ENCODE measurements around the gene DDX51.
"Not testable (repeated sequence)": the region's sequence is repeated elsewhere in the genome, so short reads cannot be mapped to it uniquely, and the experiment has no call there.

DDX51 gene

GRCh38 chr12:132140918-132141841 is 2.9 kb downstream of the DDX51 start:
- H3K4me1 ChIP-seq (ENCODE audit: control insufficient read depth, insufficient read depth, low read length), result peaks cover 20% of the 10 kb centered on the region
- H3K36me3 ChIP-seq (ENCODE audit: control insufficient read depth, insufficient read depth, low read length, severe bottlenecking), result peaks cover 34% of the 10 kb centered on the region
- H3K9me3 ChIP-seq (ENCODE audit: control insufficient read depth, low read length), result no peaks in the 10 kb centered on the region
- no peak overlapping the region for H3K4me3 ChIP-seq (ENCODE audit: low read length)
- no peak for DNase-seq (ENCODE audit: low read depth)
- H3K27me3 ChIP-seq (replicated peaks; ENCODE audit: control insufficient read depth, insufficient read depth, low read length), result no peaks in the 10 kb centered on the region
- H3K9ac ChIP-seq (ENCODE audit: low read length), result no peak overlapping the region

- no peaks in the 10 kb centered on the region for H3K27me3 ChIP-seq (replicated peaks; ENCODE audit: control insufficient read depth, insufficient read depth, low read length)
- no peak for DNase-seq (ENCODE audit: low read depth)
- H3K4me3 ChIP-seq (ENCODE audit: low read length), result no peak overlapping the region
- H3K36me3 ChIP-seq (ENCODE audit: control insufficient read depth, insufficient read depth, low read length, severe bottlenecking), result peaks cover 34% of the 10 kb centered on the region
- no peaks in the 10 kb centered on the region for H3K9me3 ChIP-seq (ENCODE audit: control insufficient read depth, low read length)
- no peak overlapping the region for H3K9ac ChIP-seq (ENCODE audit: low read length)
- H3K4me1 ChIP-seq (ENCODE audit: control insufficient read depth, insufficient read depth, low read length), result peaks cover 19% of the 10 kb centered on the region
Measured at GRCh38 chr12:132140501-132140900, 3.6 kb downstream of the DDX51 start.

GRCh38 chr12:132139912-132140311 is 4.2 kb downstream of the DDX51 start:
- H3K9ac ChIP-seq (ENCODE audit: low read length), result no peak overlapping the region
- H3K9me3 ChIP-seq (ENCODE audit: control insufficient read depth, low read length), result no peaks in the 10 kb centered on the region
- no peaks in the 10 kb centered on the region for H3K27me3 ChIP-seq (replicated peaks; ENCODE audit: control insufficient read depth, insufficient read depth, low read length)
- no peak overlapping the region for H3K4me3 ChIP-seq (ENCODE audit: low read length)
- H3K4me1 ChIP-seq (ENCODE audit: control insufficient read depth, insufficient read depth, low read length), result peaks cover 13% of the 10 kb centered on the region
- peaks cover 34% of the 10 kb centered on the region for H3K36me3 ChIP-seq (ENCODE audit: control insufficient read depth, insufficient read depth, low read length, severe bottlenecking)
- DNase-seq (ENCODE audit: low read depth), result no peak

GRCh38 chr12:132138941-132139871 is 4.9 kb downstream of the DDX51 start:
- Histone ChIP-seq H3K4me3 (ENCODE audit: low read length) (no peak overlapping the region), H3K27me3 (replicated peaks; ENCODE audit: control insufficient read depth, insufficient read depth, low read length) (no peaks in the 10 kb centered on the region), H3K36me3 (ENCODE audit: control insufficient read depth, insufficient read depth, low read length, severe bottlenecking) (peaks cover 34% of the 10 kb centered on the region), H3K4me1 (ENCODE audit: control insufficient read depth, insufficient read depth, low read length) (peaks cover 12% of the 10 kb centered on the region), H3K9ac (ENCODE audit: low read length) (no peak overlapping the region), H3K9me3 (ENCODE audit: control insufficient read depth, low read length) (no peaks in the 10 kb centered on the region)
- DNase-seq (ENCODE audit: low read depth), result no peak

- Histone ChIP-seq H3K27me3 (replicated peaks; ENCODE audit: control insufficient read depth, insufficient read depth, low read length) (no peaks in the 10 kb centered on the region), H3K4me1 (ENCODE audit: control insufficient read depth, insufficient read depth, low read length) (peaks cover 4% of the 10 kb centered on the region), H3K4me3 (ENCODE audit: low read length) (no peak overlapping the region), H3K36me3 (ENCODE audit: control insufficient read depth, insufficient read depth, low read length, severe bottlenecking) (peaks cover 34% of the 10 kb centered on the region), H3K9me3 (ENCODE audit: control insufficient read depth, low read length) (no peaks in the 10 kb centered on the region), H3K9ac (ENCODE audit: low read length) (no peak overlapping the region)
- DNase-seq (ENCODE audit: low read depth), result no peak
Measured at GRCh38 chr12:132137483-132138125, 6.5 kb downstream of the DDX51 start.

GRCh38 chr12:132136226-132136625 is 7.9 kb downstream of the DDX51 start:
- not testable (repeated sequence) for H3K4me1 ChIP-seq (ENCODE audit: control insufficient read depth, insufficient read depth, low read length); H3K9me3 ChIP-seq (ENCODE audit: control insufficient read depth, low read length); H3K27me3 ChIP-seq (replicated peaks; ENCODE audit: control insufficient read depth, insufficient read depth, low read length); H3K9ac ChIP-seq (ENCODE audit: low read length); H3K4me3 ChIP-seq (ENCODE audit: low read length); DNase-seq (ENCODE audit: low read depth)
- H3K36me3 ChIP-seq (ENCODE audit: control insufficient read depth, insufficient read depth, low read length, severe bottlenecking), result peaks cover 33% of the 10 kb centered on the region

GRCh38 chr12:132134653-132135183 is 9.4 kb downstream of the DDX51 start:
- H3K9ac ChIP-seq (ENCODE audit: low read length); H3K4me1 ChIP-seq (ENCODE audit: control insufficient read depth, insufficient read depth, low read length); DNase-seq (ENCODE audit: low read depth); H3K4me3 ChIP-seq (ENCODE audit: low read length); H3K9me3 ChIP-seq (ENCODE audit: control insufficient read depth, low read length); H3K27me3 ChIP-seq (replicated peaks; ENCODE audit: control insufficient read depth, insufficient read depth, low read length): not testable (repeated sequence)
- peaks cover 30% of the 10 kb centered on the region for H3K36me3 ChIP-seq (ENCODE audit: control insufficient read depth, insufficient read depth, low read length, severe bottlenecking)

GRCh38 chr12:132133952-132134652 is 10.0 kb downstream of the DDX51 start:
- no peak overlapping the region for H3K9ac ChIP-seq (ENCODE audit: low read length)
- H3K9me3 ChIP-seq (ENCODE audit: control insufficient read depth, low read length), result no peaks in the 10 kb centered on the region
- DNase-seq (ENCODE audit: low read depth), result no peak
- no peaks in the 10 kb centered on the region for H3K27me3 ChIP-seq (replicated peaks; ENCODE audit: control insufficient read depth, insufficient read depth, low read length)
- no peaks in the 10 kb centered on the region for H3K4me1 ChIP-seq (ENCODE audit: control insufficient read depth, insufficient read depth, low read length)
- H3K4me3 ChIP-seq (ENCODE audit: low read length), result no peak overlapping the region
- H3K36me3 ChIP-seq (ENCODE audit: control insufficient read depth, insufficient read depth, low read length, severe bottlenecking), result peaks cover 28% of the 10 kb centered on the region

- no peak overlapping the region for H3K9ac ChIP-seq (ENCODE audit: low read length)
- H3K27me3 ChIP-seq (replicated peaks; ENCODE audit: control insufficient read depth, insufficient read depth, low read length), result no peaks in the 10 kb centered on the region
- no peak overlapping the region for H3K4me3 ChIP-seq (ENCODE audit: low read length)
- H3K9me3 ChIP-seq (ENCODE audit: control insufficient read depth, low read length), result peaks cover 4% of the 10 kb centered on the region
- peaks cover 38% of the 10 kb centered on the region for H3K36me3 ChIP-seq (ENCODE audit: control insufficient read depth, insufficient read depth, low read length, severe bottlenecking)
- no peak for DNase-seq (ENCODE audit: low read depth)
- no peaks in the 10 kb centered on the region for H3K4me1 ChIP-seq (ENCODE audit: control insufficient read depth, insufficient read depth, low read length)
Measured at GRCh38 chr12:132132609-132133430, 11.3 kb downstream of the DDX51 start.

GRCh38 chr12:132131952-132132351 is 12.2 kb downstream of the DDX51 start:
- no peak for DNase-seq (ENCODE audit: low read depth)

More at GRCh38 chr12:132131952-132132351, 12.2 kb downstream of the DDX51 start:
- H3K36me3 ChIP-seq (ENCODE audit: control insufficient read depth, insufficient read depth, low read length, severe bottlenecking), result peaks cover 46% of the 10 kb centered on the region
- no peak overlapping the region for H3K4me3 ChIP-seq (ENCODE audit: low read length)
- H3K4me1 ChIP-seq (ENCODE audit: control insufficient read depth, insufficient read depth, low read length), result no peaks in the 10 kb centered on the region
- no peaks in the 10 kb centered on the region for H3K27me3 ChIP-seq (replicated peaks; ENCODE audit: control insufficient read depth, insufficient read depth, low read length)
- H3K9ac ChIP-seq (ENCODE audit: low read length), result no peak overlapping the region
- peaks cover 6% of the 10 kb centered on the region for H3K9me3 ChIP-seq (ENCODE audit: control insufficient read depth, low read length)

Data from adipocyte (in vitro differentiated cells).